ENCODE measurements around the gene CEP170B. TPM values are rescaled to one million over a fixed set of nuclear protein-coding genes. Genes with fewer than 3 reads are reported as not detected.

The CEP170B gene
- total and polyA plus RNA-seq, 2 donors (not counting 3 experiments of a cell fraction or from before 2014, with no cell fraction given): 13.9 to 38.6 TPM

DNA sequence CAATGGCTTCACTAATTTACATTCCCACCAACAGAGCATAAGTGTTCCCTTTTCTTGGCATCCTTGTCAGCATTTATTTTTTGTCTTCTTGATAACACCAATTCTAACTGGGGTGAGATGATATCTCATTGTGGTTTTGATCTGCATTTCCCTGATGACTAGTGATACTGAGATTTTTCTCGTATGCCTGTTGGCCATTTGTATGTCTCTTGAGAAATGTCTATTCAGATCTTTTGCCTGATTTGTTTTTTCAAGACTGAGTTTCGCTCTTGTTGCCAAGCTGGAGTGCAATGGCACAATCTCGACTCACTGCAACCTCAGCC lies 54.9 kb downstream of the CEP170B start:
- CTCF ChIA-PET: interaction anchor here (1.2 kb wide), 1 partner anchor 10 kb away, joined by 5 read pairs; no protein-coding TSS in a partner anchor
- POLR2A ChIA-PET: no interaction called here
- FAIRE-seq: no peak

More for the DNA sequence above, 54.9 kb downstream of the CEP170B start:
- H3K79me2 ChIP-seq (ENCODE audit: control insufficient read depth, insufficient read depth, low read length): no peaks in the 10 kb centered on the region
- no peaks in the 10 kb centered on the region for H3K36me3 ChIP-seq (ENCODE audit: control insufficient read depth in 2 of 2, extremely low read depth in 1 of 2, insufficient read depth in 2 of 2, low read length in 2 of 2)
- H3K4me2 ChIP-seq (ENCODE audit: insufficient read depth, low read length): no peak overlapping the region
- dilution Hi-C loops (cut with MboI; ENCODE audit: extremely low pct_ligation_motif_present, low sequenced_read_pairs): no loop called here
- no peak overlapping the region for H3K27ac ChIP-seq (ENCODE audit: insufficient read depth, low read depth, low read length)
- H3K4me3 ChIP-seq (replicated peaks in 1 of 3; ENCODE audit: insufficient read depth in 1 of 3, low read depth in 1 of 3, low read length in 3 of 3): no peak overlapping the region
- H3K9me3 ChIP-seq (replicated peaks; ENCODE audit: control insufficient read depth, insufficient read depth, low read length): no peaks in the 10 kb centered on the region
- no TSS peak for BruUV-seq (replicated peaks)
- no peaks in the 10 kb centered on the region for H3K9me1 ChIP-seq (replicated peaks; ENCODE audit: control insufficient read depth, extremely low read depth, insufficient read depth, low read length)
- H3K27me3 ChIP-seq (ENCODE audit: control insufficient read depth in 2 of 2, insufficient read depth in 2 of 2, low read length in 2 of 2): peaks cover 3 to 7% of the 10 kb centered on the region in 2 experiments
- intact Hi-C loops (cut with micrococcal nuclease): no loop called here
- no peak overlapping the region for H2AFZ ChIP-seq (ENCODE audit: low read depth, low read length)
- DNase-seq (ENCODE audit: low read depth, low spot score): no peak
- H4K20me1 ChIP-seq (replicated peaks; ENCODE audit: control insufficient read depth, extremely low read depth, insufficient read depth, low read length): no peaks in the 10 kb centered on the region
- no peak overlapping the region for H3K9ac ChIP-seq (replicated peaks; ENCODE audit: extremely low read depth, insufficient read depth, low read length)
- H3K4me1 ChIP-seq (ENCODE audit: control insufficient read depth, extremely low read depth, insufficient read depth, low read length): no peaks in the 10 kb centered on the region
- TF ChIP-seq POLR2AphosphoS5 (IDR thresholded peaks at IDR 0.05; ENCODE audit: insufficient read depth, low read depth, low read length) (no peak), MYC (IDR thresholded peaks at IDR 0.05; ENCODE audit: low read depth, low read length) (no peak), GATA2 (IDR thresholded peaks at IDR 0.05; ENCODE audit: insufficient read depth, insufficient read length, low read depth, low read length) (no peak), JUN (IDR thresholded peaks at IDR 0.05; ENCODE audit: borderline replicate concordance, insufficient read depth, insufficient read length, low read depth) (no peak), FOS (IDR thresholded peaks at IDR 0.05; ENCODE audit: borderline replicate concordance, insufficient read depth, low read length) (no peak), EZH2 (IDR thresholded peaks at IDR 0.05; ENCODE audit: borderline replicate concordance, low read depth, low read length, severe bottlenecking) (no peak), POLR2A (IDR thresholded peaks at IDR 0.05; ENCODE audit: low read depth, low read length) (no peak)
- TF ChIP-seq, protein P1, sequence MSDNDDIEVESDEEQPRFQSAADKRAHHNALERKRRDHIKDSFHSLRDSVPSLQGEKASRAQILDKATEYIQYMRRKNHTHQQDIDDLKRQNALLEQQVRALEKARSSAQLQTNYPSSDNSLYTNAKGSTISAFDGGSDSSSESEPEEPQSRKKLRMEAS (IDR thresholded peaks at IDR 0.05; ENCODE audit: insufficient read depth, insufficient read length): no peak
- TF ChIP-seq, protein P2, sequence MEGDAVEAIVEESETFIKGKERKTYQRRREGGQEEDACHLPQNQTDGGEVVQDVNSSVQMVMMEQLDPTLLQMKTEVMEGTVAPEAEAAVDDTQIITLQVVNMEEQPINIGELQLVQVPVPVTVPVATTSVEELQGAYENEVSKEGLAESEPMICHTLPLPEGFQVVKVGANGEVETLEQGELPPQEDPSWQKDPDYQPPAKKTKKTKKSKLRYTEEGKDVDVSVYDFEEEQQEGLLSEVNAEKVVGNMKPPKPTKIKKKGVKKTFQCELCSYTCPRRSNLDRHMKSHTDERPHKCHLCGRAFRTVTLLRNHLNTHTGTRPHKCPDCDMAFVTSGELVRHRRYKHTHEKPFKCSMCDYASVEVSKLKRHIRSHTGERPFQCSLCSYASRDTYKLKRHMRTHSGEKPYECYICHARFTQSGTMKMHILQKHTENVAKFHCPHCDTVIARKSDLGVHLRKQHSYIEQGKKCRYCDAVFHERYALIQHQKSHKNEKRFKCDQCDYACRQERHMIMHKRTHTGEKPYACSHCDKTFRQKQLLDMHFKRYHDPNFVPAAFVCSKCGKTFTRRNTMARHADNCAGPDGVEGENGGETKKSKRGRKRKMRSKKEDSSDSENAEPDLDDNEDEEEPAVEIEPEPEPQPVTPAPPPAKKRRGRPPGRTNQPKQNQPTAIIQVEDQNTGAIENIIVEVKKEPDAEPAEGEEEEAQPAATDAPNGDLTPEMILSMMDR (IDR thresholded peaks at IDR 0.05; ENCODE audit: extremely low read depth in 1 of 2, insufficient read depth in 1 of 2, low read depth in 1 of 2, low read length in 2 of 2): no peak
